PC-3 (cell line): Measurements from ENCODE around the gene MYH13. TPM values are rescaled to one million over a fixed set of nuclear protein-coding genes. Genes with fewer than 3 reads are reported as not detected.

Experiments
- ATAC-seq: fragments of 200-7000 bp; cut with Tn5 transposase; 2 replicates; pipeline ENCODE4 v1.9.1; 2020; ENCODE audit warnings: mild to moderate bottlenecking, moderate library complexity
- BruUV-seq: library from RNA; stranded (reverse); fragments of 400-500 nt; replicated peaks from 2 replicates; lab custom pipeline; 2021; lab: Mats Ljungman, UMichigan
- CTCF ChIA-PET: fragments of 300-600 bp; sonication (Branson Sonifier 250); formaldehyde crosslinking; loops from one replicate; lab custom pipeline; 2022; ENCODE audit warnings: antibody characterized with exemption; lab: Charles Lee
- POLR2A ChIA-PET: fragments of 300-600 bp; sonication (Branson Sonifier 250); formaldehyde crosslinking; loops from one replicate; lab custom pipeline; 2022; ENCODE audit warnings: antibody characterized with exemption; ENCODE audit not compliant: unreplicated experiment; lab: Charles Lee
- DNase-seq: peaks from one replicate; pipeline ENCODE4 v3.0.0-alpha.2; 2015
- H2AFZ ChIP-seq: fragments of 300-600 bp; sonication (generic); 2 replicates; pipeline ENCODE4 v1.6.0; 2016; ENCODE audit warnings: antibody characterized with exemption, low read length
- H3F3A ChIP-seq: fragments of 300-600 bp; sonication (generic); one replicate; pipeline ENCODE4 v1.6.0; 2017; ENCODE audit warnings: antibody characterized with exemption, low read length, control low read depth, mild to moderate bottlenecking; ENCODE audit not compliant: unreplicated experiment
- H3K27ac ChIP-seq: fragments of 300-600 bp; sonication (generic); 2 replicates; pipeline ENCODE4 v1.5.1; 2016; ENCODE audit warnings: mild to moderate bottlenecking, low read length
- H3K27me3 ChIP-seq: fragments of 300-600 bp; sonication (generic); 2 replicates; pipeline ENCODE4 v1.6.1; 2016; ENCODE audit warnings: low read length, mixed read lengths
- H3K36me3 ChIP-seq: fragments of 300-600 bp; sonication (generic); 2 replicates; pipeline ENCODE4 v1.6.1; 2016; ENCODE audit warnings: low read depth, mixed run types, low read length, mixed read lengths
- H3K4me1 ChIP-seq: fragments of 300-600 bp; sonication (generic); 2 replicates; pipeline ENCODE4 v1.5.1; 2016; ENCODE audit warnings: low read length; ENCODE audit not compliant: insufficient read depth
- H3K4me2 ChIP-seq: fragments of 300-600 bp; sonication (generic); 2 replicates; pipeline ENCODE4 v1.6.0; 2016; ENCODE audit warnings: low read length
- H3K4me3 ChIP-seq: fragments of 300-600 bp; sonication (generic); 2 replicates; pipeline ENCODE4 v1.5.1; 2016; ENCODE audit warnings: mild to moderate bottlenecking, low read length, mixed read lengths
- H3K79me2 ChIP-seq: fragments of 300-600 bp; sonication (generic); 2 replicates; pipeline ENCODE4 v1.6.1; 2017; ENCODE audit warnings: low read length, mixed read lengths
- H3K9ac ChIP-seq: fragments of 300-600 bp; sonication (generic); 2 replicates; pipeline ENCODE4 v1.6.0; 2016; ENCODE audit warnings: mild to moderate bottlenecking, low read length
- H3K9me2 ChIP-seq: fragments of 300-600 bp; sonication (generic); replicated peaks from 2 replicates; pipeline ENCODE4 v1.6.1; 2016; ENCODE audit warnings: mixed run types, low read length, mixed read lengths
- H3K9me3 ChIP-seq: fragments of 300-600 bp; sonication (generic); 2 replicates; pipeline ENCODE4 v1.6.1; 2016; ENCODE audit warnings: low read length, mixed read lengths
- H4K20me1 ChIP-seq: fragments of 300-600 bp; sonication (generic); 2 replicates; pipeline ENCODE4 v1.6.1; 2016; ENCODE audit warnings: low read length, mixed read lengths
- EZH2 ChIP-seq: fragments of 300-600 bp; sonication (generic); IDR thresholded peaks from one replicate; pipeline ENCODE4 v1.6.1; 2017; ENCODE audit warnings: antibody characterized with exemption, mild to moderate bottlenecking, low read length; ENCODE audit not compliant: unreplicated experiment
- EZH2phosphoT487 ChIP-seq: fragments of 300-600 bp; sonication (generic); IDR thresholded peaks from 2 replicates; pipeline ENCODE4 v1.6.1; 2018; ENCODE audit warnings: mild to moderate bottlenecking, antibody characterized with exemption, low read length, borderline replicate concordance
- intact Hi-C: fragments of 100-400 bp; cut with micrococcal nuclease; formaldehyde crosslinking; loops from 2 replicates; pipeline ENCODE4 v1.9.0; 2023
- total RNA-seq: library from RNA; depleted of rRNA; stranded (reverse); fragments of >200 nt; gene quantifications from 2 replicates; pipeline ENCODE4 v1.2.3, GENCODE V29; 2014
- TF ChIP-seq, protein P1 (sequence below): fragments of 300-600 bp; sonication (generic); conservative IDR thresholded peaks from 2 replicates; pipeline ENCODE4 v1.5.1; 2017; ENCODE audit warnings: antibody characterized with exemption, low read depth, mild to moderate bottlenecking, low read length

The MYH13 gene
- total RNA-seq, 1 experiment from 2014 or later = not detected

GRCh38 chr17:10339051-10339450 is 33.8 kb downstream of the MYH13 start:
- DNase-seq (no peak), ATAC-seq (no peak)
- Histone ChIP-seq H3K9ac (no peak overlapping the region), H3K4me3 (no peak overlapping the region), H3K36me3 (no peaks in the 10 kb centered on the region), H3K4me1 (no peaks in the 10 kb centered on the region), H3F3A (no peaks in the 10 kb centered on the region), H3K9me3 (no peaks in the 10 kb centered on the region), H4K20me1 (no peaks in the 10 kb centered on the region), H3K79me2 (no peaks in the 10 kb centered on the region), H3K9me2 (no peaks in the 10 kb centered on the region), H3K27ac (no peak overlapping the region), H2AFZ (no peak overlapping the region), H3K27me3 (no peaks in the 10 kb centered on the region), H3K4me2 (no peak overlapping the region)
- ChIA-PET CTCF (no interaction called here), POLR2A (no interaction called here)
- intact Hi-C loops = no loop called here
- BruUV-seq = no TSS peak
- no peak for TF ChIP-seq EZH2phosphoT487
- TF ChIP-seq, protein P1, sequence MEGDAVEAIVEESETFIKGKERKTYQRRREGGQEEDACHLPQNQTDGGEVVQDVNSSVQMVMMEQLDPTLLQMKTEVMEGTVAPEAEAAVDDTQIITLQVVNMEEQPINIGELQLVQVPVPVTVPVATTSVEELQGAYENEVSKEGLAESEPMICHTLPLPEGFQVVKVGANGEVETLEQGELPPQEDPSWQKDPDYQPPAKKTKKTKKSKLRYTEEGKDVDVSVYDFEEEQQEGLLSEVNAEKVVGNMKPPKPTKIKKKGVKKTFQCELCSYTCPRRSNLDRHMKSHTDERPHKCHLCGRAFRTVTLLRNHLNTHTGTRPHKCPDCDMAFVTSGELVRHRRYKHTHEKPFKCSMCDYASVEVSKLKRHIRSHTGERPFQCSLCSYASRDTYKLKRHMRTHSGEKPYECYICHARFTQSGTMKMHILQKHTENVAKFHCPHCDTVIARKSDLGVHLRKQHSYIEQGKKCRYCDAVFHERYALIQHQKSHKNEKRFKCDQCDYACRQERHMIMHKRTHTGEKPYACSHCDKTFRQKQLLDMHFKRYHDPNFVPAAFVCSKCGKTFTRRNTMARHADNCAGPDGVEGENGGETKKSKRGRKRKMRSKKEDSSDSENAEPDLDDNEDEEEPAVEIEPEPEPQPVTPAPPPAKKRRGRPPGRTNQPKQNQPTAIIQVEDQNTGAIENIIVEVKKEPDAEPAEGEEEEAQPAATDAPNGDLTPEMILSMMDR = no peak
- TF ChIP-seq EZH2 = no peak

- H3K27me3 ChIP-seq = no peaks in the 10 kb centered on the region
- POLR2A ChIA-PET = no interaction called here
- intact Hi-C loops = no loop called here
- H3F3A ChIP-seq = no peaks in the 10 kb centered on the region
- no peaks in the 10 kb centered on the region for H3K9me2 ChIP-seq
- no peak overlapping the region for H3K9ac ChIP-seq
- no peaks in the 10 kb centered on the region for H3K36me3 ChIP-seq
- DNase-seq (no peak), ATAC-seq (no peak)
- no peaks in the 10 kb centered on the region for H3K4me1 ChIP-seq
- H2AFZ ChIP-seq = no peak overlapping the region
- no peaks in the 10 kb centered on the region for H3K9me3 ChIP-seq
- CTCF ChIA-PET = no interaction called here
- BruUV-seq = no TSS peak
- H3K27ac ChIP-seq = no peak overlapping the region
- TF ChIP-seq, protein P1 = no peak
- TF ChIP-seq EZH2 = no peak
- TF ChIP-seq EZH2phosphoT487 = no peak
- H3K4me3 ChIP-seq = no peak overlapping the region
- H3K4me2 ChIP-seq = no peak overlapping the region
- H4K20me1 ChIP-seq = no peaks in the 10 kb centered on the region
- H3K79me2 ChIP-seq = no peaks in the 10 kb centered on the region
Observed at GRCh38 chr17:10337976-10338375, 34.8 kb downstream of the MYH13 start.

GRCh38 chr17:10337136-10337535 is 35.7 kb downstream of the MYH13 start:
- H3K9ac ChIP-seq = no peak overlapping the region
- DNase-seq (no peak), ATAC-seq (no peak)
- no peaks in the 10 kb centered on the region for H3F3A ChIP-seq
- no peaks in the 10 kb centered on the region for H3K27me3 ChIP-seq
- H3K4me2 ChIP-seq = no peak overlapping the region
- CTCF ChIA-PET = no interaction called here
- intact Hi-C loops = no loop called here
- POLR2A ChIA-PET = no interaction called here
- H3K36me3 ChIP-seq = no peaks in the 10 kb centered on the region
- H3K79me2 ChIP-seq = no peaks in the 10 kb centered on the region
- H3K4me3 ChIP-seq = no peak overlapping the region
- no TSS peak for BruUV-seq
- TF ChIP-seq EZH2phosphoT487 (no peak), EZH2 (no peak)
- TF ChIP-seq, protein P1 = no peak
- no peak overlapping the region for H2AFZ ChIP-seq
- H3K4me1 ChIP-seq = no peaks in the 10 kb centered on the region
- H3K9me3 ChIP-seq = no peaks in the 10 kb centered on the region
- no peak overlapping the region for H3K27ac ChIP-seq
- H4K20me1 ChIP-seq = no peaks in the 10 kb centered on the region
- no peaks in the 10 kb centered on the region for H3K9me2 ChIP-seq
